GM19372 (cell line): ENCODE data around the gene HEY2.
"Not testable (repeated sequence)": the region's sequence is repeated elsewhere in the genome, so short reads cannot be mapped to it uniquely, and the experiment has no call there.

Experiments
- ATAC-seq: cut with Tn5 transposase; IDR thresholded peaks from one replicate; pipeline ENCODE4 v1.9.1; 2021; ENCODE audit warnings: mild to moderate bottlenecking, low read depth, moderate library complexity; ENCODE audit not compliant: unreplicated experiment

HEY2 gene

GRCh38 chr6:125765944-125766343 is 16.5 kb downstream of the HEY2 start:
- no peak for ATAC-seq

- ATAC-seq: no peak
Measured at GRCh38 chr6:125766641-125767040, 17.2 kb downstream of the HEY2 start.

DNA sequence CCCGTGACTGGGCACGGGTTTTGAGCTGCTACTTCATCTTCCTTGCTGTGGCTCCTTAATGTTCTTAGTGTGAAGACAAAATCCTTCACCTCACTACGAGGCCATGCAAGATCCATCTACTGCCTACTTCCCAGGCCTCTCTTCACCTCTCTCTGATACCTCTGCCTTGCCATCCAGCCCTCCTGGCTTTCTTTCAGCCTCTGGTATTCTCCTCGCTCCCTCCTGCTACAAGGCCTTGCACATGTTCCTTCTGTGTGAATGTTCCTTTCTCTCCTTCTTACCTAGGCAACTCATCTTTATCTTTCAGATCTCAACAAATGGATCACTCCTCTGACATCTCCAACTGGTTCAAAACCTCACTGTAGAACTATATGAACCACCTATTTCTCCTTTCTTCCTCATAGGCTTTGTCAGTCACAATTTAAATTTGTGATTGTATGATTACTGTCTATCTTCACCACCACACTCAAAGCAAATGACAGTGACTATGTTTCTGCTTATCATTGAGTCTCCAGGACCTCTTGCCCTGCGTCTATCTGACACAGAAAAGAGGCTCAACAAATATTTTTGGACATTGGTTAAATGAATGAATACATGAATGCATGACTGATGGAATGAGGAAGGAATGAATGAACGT is 19.8 kb downstream of the HEY2 start:
- no peak for ATAC-seq

GRCh38 chr6:125773387-125774341 is 24.2 kb downstream of the HEY2 start:
- ATAC-seq: no peak

DNA sequence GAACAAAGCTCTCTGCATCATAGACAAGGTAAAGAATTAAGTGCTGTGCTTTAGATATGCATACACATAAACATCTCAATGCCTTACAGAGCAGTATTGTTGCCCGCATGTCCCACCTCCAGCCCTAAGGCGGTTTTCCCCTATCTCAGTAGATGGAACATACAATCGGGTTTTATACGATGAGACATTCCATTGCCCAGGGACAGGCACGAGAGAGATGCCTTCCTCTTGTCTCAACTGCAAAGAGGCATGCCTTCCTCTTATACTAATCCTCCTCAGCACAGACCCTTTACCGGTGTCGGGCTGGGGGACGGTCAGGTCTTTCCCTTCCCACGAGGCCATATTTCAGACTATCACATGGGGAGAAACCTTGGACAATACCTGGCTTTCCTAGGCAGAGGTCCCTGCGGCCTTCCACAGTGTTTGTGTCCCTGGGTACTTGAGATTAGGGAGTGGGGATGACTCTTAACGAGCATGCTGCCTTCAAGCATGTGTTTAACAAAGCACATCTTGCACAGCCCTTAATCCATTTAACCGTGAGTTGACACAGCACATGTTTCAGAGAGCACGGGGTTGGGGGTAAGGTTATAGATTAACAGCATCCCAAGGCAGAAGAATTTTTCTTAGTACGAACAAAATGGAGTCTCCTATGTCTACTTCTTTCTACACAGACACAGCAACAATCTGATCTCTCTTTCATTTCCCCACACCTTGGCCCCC is 26.8 kb downstream of the HEY2 start:
- ATAC-seq: not testable (repeated sequence)

DNA sequence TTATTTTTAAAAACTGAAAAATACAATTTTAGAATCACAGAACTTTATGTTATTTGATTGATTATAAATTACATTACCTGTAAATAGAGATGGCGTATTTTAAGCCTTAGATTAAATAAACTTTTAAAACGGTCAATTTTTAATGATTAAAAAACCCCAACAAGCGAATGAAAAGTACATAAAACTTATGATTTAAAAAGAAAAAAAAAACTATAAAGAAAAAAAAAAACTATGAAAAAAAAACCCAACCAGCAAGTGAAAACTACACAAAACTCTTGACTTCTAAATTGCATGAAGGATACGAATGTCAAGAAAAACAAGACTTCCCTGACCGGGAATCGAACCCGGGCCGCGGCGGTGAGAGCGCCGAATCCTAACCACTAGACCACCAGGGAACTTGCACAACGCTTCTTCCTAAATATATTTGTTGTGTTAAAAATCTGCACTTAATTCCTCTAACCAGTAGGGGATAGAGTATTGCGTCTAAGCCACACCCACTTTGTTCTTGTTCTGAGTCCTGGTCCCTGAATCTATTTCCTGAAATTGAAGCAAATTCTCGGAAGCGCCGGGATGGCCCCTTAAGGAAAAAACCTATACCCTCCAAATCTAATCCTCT is 30.6 kb downstream of the HEY2 start:
- peak; percentile 78 for ATAC-seq

DNA sequence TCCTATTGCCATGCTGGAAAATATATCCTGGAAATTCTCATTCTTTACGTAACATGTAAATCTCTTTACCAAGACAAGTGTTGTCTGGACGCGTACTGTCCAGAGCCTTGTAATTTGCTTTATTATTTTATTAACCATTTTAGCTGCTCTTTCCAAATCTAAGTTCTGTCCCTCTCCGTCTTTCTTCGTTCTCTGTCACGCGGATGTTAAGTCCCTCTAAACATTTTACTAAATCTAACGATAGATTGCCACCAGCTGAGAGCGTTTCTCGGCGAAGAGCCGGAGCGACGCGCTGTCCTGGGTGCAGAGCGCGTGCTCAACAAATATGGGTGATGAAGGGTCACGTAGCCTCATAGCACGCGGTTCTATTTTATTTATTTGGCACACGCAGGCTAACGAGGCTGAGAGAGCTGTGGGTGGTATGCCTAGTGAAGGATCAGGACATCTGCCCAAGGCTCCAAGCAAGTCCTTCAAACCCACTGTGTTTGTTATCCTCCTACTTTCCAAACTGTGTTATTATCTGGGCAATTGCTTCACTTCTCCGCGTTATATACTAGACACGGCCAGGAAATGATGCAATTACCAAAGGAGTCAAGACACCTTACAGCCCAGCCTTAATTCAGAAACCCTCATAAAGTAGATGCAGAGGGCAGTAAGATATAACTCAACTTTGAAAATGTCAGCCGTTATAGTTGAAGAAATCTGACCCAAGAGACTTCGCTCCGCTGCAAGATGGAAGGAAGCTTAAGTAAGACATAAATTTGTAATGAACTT is 31.3 kb downstream of the HEY2 start:
- ATAC-seq: peak; percentile 72

GRCh38 chr6:125781314-125781868 is 32.0 kb downstream of the HEY2 start:
- ATAC-seq: peak; percentile 38

- ATAC-seq: no peak
Measured at GRCh38 chr6:125784365-125784764, 34.9 kb downstream of the HEY2 start.

DNA sequence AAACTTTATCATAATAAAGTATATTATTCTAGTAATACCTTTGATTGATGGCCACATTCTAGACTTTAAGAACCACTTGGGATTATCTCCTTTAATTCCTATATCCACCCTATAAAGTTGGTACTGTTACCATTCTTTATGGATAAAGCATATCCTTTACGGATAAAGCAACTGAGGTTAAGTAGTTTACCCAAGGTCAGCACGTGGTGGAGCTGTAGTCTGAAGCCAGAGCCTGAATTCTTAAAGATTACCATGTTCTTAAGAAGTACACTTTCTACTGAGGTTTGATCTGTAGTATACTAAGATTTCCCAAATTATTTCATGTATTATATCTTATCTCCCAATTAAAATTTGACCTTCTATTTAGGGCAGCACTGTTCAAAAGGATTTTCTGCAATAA is 38.4 kb downstream of the HEY2 start:
- no peak for ATAC-seq

GRCh38 chr6:125789167-125789566 is 39.7 kb downstream of the HEY2 start:
- no peak for ATAC-seq

DNA sequence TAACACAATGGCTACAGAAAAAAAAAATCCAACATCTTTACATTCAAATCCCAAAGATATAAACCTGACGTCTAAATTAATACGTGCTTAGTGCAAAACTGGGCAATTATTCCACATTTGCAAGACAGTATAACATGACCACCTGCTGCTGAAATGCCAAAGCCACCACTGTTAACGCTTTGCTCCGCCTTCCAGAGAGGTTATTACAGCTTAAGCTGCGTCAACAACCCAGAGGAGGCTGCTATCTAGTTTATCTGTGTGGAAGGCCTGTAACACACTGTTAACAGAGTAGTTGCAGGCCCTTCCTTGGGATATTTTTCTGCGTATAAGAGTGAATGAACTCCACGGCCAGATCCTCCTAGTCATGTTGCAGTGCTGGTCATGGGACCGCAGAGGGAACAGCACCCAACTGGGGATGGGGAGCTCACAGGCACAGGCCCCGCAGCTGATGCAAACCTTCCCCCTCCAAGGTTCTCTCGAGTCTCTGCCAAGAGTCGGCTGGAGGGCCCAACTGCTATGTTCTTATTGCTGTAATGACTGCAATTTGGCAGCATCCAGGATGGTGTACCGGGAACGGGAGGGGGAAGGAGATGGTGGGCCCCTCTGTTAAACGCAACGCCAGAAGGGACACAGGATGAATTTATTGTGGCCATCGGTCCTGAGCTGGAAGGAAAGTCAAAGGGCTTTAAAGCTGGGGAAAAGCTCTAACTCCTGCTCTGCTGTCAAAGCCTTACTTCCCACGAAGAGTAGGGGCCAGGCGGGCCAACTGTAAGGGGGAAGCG is 40.3 kb downstream of the HEY2 start:
- ATAC-seq: peak; percentile 7

DNA sequence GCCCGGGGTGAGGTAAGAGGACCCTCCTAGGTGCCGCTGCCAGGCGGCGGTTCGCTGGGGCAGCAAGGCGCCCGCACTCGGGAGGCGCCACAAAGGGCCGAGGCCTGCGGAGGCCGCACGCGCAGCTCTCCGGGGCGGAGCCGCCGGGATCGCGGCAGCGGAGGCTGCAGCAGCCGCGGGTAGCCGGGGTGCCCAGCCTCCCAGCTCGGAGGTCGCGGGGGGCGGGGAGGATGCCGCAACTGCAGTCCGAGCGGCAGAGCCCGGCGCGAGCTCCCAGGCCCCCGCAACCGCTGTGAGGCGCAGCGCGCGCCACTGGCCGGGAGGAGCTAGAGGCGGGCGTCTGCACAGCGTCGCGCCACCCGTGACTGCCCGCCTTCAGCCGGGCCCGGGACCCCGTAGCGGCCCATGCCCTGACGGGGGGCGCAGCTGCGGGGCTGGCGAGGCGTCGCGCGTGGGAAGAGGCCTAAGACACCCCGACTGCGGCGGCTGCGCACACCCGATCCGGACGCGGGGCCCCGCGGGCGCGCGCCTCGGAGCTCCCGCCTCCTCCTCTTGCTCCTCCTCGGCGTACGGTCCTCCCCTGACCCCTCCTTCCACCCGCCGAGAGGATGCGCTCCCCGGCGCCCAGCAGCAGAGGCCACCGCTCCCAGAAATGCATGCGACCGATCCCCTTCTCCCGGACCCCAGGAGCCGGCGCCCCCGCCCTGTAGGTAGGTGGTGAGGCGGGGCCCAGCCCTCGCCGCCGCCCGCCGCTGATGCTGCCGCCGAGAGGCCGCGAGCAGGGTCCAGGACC is 41.1 kb downstream of the HEY2 start, which contains the start of gene NCOA7:
Gene NCOA7, plus strand, starts transcription at position 603 of the 793 bp plus-strand sequence. CDS start 24,395 bp downstream, outside the sequence.
- peak; percentile 77 for ATAC-seq

DNA sequence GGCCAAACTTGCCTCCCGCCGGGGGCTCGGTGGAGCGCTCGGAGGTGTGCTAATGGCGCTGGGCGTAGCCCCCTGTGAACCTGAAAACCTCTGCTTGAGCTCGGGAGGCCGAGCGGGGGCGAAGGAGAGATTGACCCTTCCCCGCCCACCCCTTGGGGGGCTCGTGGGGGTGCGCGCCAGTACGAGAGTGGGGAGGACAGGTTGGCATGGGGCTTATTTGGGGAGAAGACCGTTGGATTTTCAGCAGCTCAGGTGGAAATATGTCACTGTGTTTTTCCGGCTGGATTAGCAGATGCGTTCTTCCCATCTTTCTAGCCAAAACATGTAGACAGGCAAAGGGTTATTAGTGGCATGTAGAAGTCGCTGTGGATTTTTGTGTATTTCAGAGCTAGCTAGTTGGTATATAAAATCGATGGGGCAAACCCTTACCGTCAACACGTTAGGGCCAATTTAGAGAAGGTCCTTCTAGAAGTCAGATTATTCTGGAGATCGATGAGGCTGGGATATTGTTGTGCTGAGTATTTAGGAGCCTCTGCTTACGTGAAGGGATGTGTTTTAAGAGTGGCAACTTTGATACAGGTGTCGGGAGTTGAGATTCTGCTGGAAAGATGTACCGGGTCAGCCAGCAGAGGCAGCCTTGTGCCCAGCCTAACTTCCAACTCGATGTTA is 41.9 kb downstream of the HEY2 start:
- peak; percentile 30 for ATAC-seq

GRCh38 chr6:125791820-125792165 is 42.4 kb downstream of the HEY2 start:
- no peak for ATAC-seq

DNA sequence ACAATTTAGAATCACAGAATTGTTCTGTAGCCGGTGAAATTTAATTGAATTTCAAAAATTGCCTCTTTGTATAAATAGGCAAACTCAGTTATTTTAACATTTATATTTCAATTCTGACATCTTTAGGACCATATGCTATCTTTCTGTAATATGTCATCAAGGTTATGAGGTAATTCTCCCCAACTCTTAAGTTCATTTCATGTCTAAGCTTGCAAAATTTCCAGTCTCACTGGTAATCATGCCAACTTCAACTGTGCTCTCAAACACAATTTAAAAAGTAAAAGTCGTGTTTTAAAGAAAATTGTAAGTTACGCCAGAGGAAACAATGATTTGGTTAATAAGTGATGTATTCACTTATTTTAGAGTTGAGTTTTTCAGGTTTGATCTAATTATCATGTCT is 42.7 kb downstream of the HEY2 start:
- no peak for ATAC-seq

GRCh38 chr6:125792680-125793079 is 43.2 kb downstream of the HEY2 start:
- ATAC-seq: no peak

DNA sequence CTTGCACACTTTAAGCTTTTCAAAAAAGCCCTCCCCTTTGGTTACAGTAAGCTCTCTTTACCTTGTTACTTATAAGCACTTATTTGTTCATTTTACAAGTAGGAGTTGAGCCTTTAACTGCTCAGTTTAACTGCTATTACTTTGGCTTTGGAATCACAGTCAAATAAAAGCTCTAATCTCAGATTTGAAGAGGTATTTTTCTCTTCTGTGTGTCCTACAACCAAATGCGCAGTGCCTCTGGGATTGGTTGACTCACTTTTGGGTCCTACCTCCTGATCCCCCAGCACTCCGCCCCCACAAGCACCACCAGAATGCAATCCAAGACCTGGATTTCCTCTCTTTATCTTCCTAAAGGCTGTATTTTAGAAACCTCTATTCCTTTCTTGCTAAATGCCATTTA is 43.8 kb downstream of the HEY2 start:
- ATAC-seq: no peak
